ENCODE data around the gene CTF1. TPM values are rescaled to one million over a fixed set of nuclear protein-coding genes. Genes with fewer than 3 reads are reported as not detected.
A peak's percentile ranks its signal among the peaks of the same experiment; 100 is the strongest.

The CTF1 gene
- total RNA-seq, 4 donors from 2014 or later = 2.3 to 5.6 (median 3.2) TPM

DNA sequence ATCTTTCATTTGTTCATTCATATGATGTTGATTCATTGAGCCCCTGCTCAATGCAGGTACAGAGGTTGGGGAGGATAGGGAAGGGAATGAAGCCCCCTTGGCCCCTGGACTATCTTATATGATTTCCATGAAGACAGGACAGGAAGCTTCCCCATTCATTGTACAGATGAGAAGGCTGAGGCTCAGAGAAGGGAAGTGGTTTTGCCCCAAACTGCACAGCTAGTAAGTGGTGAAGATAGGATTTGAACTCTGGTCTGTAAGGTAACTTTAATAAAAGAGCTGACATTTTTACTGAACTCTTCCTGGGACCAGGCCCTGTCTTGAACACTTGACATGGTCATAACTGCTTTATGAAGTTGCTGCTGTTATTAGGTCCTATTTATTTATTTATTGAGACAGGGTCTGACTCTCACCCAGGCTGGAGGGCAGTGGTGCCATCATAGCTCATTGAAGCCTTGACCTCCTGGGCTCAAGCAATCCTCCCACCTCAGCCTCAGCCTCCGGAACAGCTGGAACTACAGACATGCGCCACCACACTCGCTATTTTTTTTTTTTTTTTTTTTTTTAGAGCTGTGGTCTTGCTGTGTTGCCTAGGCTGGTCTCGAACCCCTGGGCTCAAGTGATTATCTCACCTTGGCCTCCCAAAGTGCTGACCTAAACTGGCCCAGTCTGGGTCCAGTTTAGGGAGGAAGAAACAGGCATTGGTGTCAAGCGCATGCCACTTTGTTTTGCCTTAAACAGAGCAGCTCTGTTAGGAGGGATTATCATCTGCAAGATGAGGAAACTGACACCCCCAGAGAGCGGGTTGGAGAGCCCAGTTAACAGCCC lies 5.0 kb downstream of the CTF1 start:
- no peak for TF ChIP-seq POLR2A (IDR thresholded peaks at IDR 0.05)
- TF ChIP-seq, protein P1, sequence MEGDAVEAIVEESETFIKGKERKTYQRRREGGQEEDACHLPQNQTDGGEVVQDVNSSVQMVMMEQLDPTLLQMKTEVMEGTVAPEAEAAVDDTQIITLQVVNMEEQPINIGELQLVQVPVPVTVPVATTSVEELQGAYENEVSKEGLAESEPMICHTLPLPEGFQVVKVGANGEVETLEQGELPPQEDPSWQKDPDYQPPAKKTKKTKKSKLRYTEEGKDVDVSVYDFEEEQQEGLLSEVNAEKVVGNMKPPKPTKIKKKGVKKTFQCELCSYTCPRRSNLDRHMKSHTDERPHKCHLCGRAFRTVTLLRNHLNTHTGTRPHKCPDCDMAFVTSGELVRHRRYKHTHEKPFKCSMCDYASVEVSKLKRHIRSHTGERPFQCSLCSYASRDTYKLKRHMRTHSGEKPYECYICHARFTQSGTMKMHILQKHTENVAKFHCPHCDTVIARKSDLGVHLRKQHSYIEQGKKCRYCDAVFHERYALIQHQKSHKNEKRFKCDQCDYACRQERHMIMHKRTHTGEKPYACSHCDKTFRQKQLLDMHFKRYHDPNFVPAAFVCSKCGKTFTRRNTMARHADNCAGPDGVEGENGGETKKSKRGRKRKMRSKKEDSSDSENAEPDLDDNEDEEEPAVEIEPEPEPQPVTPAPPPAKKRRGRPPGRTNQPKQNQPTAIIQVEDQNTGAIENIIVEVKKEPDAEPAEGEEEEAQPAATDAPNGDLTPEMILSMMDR (IDR thresholded peaks at IDR 0.05 in 4 of 5, conservative IDR thresholded peaks at IDR 0.05 in 1 of 5) = no peak
- H3K27me3 ChIP-seq = no peaks in the 10 kb centered on the region
- peaks cover 15 to 18% of the 10 kb centered on the region in 2 donors for H3K4me1 ChIP-seq
- in situ Hi-C loops (cut with MboI; ENCODE audit: low sequenced_read_pairs in 4 of 4) = no loop called here
- DNase-seq = no peak
- H3K9me3 ChIP-seq = no peaks in the 10 kb centered on the region
- no peaks in the 10 kb centered on the region for H3K36me3 ChIP-seq
- no peak for ATAC-seq
- H3K27ac ChIP-seq = peak overlapping the region; percentile 77 to 89 (median 84)
- intact Hi-C loops (cut with DNase I; ENCODE audit: low total_unique reads) = loop anchor here (1.0 kb wide), 1 partner anchor 57 kb away; no protein-coding TSS in a partner anchor
- peak overlapping the region; percentile 56 to 78 (median 60) for H3K4me3 ChIP-seq

DNA sequence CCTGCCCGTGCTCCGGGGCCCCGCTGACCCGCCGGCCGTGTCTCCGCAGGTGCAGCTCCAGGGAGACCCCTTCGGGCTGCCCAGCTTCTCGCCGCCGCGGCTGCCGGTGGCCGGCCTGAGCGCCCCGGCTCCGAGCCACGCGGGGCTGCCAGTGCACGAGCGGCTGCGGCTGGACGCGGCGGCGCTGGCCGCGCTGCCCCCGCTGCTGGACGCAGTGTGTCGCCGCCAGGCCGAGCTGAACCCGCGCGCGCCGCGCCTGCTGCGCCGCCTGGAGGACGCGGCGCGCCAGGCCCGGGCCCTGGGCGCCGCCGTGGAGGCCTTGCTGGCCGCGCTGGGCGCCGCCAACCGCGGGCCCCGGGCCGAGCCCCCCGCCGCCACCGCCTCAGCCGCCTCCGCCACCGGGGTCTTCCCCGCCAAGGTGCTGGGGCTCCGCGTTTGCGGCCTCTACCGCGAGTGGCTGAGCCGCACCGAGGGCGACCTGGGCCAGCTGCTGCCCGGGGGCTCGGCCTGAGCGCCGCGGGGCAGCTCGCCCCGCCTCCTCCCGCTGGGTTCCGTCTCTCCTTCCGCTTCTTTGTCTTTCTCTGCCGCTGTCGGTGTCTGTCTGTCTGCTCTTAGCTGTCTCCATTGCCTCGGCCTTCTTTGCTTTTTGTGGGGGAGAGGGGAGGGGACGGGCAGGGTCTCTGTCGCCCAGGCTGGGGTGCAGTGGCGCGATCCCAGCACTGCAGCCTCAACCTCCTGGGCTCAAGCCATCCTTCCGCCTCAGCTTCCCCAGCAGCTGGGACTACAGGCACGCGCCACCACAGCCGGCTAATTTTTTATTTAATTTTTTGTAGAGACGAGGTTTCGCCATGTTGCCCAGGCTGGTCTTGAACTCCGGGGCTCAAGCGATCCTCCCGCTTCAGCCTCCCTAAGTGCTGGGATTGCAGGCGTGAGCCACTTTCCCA lies 5.9 kb downstream of the CTF1 start:
- peaks cover 12 to 15% of the 10 kb centered on the region in 2 donors for H3K4me1 ChIP-seq
- no peaks in the 10 kb centered on the region for H3K9me3 ChIP-seq
- DNase-seq = peak in 1 of 2 donors; percentile 61
- peak; percentile 91 to 92 for ATAC-seq
- peak overlapping the region; percentile 77 to 89 (median 88) for H3K27ac ChIP-seq
- H3K36me3 ChIP-seq = no peaks in the 10 kb centered on the region
- peak overlapping the region; percentile 61 to 78 (median 70) for H3K4me3 ChIP-seq
- no peaks in the 10 kb centered on the region for H3K27me3 ChIP-seq
- intact Hi-C loops (cut with DNase I; ENCODE audit: low total_unique reads) (loop anchor here (1.0 kb wide), 1 partner anchor 58 kb away; no protein-coding TSS in a partner anchor), in situ Hi-C loops (cut with MboI; ENCODE audit: low sequenced_read_pairs in 4 of 4) (no loop called here)
- TF ChIP-seq, protein P1 (IDR thresholded peaks at IDR 0.05 in 4 of 5, conservative IDR thresholded peaks at IDR 0.05 in 1 of 5) = peak in 4 of 5 experiments; percentile 55 to 86 (median 62)
- TF ChIP-seq POLR2A (IDR thresholded peaks at IDR 0.05) = peak in 1 of 2 donors; percentile 8

DNA sequence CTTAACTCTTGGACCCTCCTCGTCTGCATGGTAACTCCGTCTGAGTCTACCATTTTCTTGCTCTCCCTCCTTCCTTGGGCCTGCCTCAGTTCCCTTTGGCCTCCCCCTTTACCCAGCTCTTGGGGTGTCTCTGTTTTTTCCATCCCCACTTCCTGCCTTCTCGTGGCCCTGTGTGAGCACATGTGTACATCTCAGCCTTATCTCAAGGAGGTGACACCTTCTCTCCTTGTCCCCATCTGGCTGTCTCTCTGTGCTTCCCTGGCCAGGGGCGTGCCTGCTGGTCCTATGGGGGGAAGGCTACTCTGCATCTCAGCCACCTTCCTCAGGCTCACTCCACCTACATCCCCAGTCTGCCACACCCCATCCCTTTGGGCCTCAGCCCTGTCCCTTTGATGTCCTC lies 6.6 kb downstream of the CTF1 start:
- no peak for DNase-seq
- intact Hi-C loops (cut with DNase I; ENCODE audit: low total_unique reads) = no loop called here
- H3K36me3 ChIP-seq = no peaks in the 10 kb centered on the region
- peak overlapping the region; percentile 77 to 89 (median 88) for H3K27ac ChIP-seq
- TF ChIP-seq, protein P1 (IDR thresholded peaks at IDR 0.05 in 4 of 5, conservative IDR thresholded peaks at IDR 0.05 in 1 of 5) = no peak
- no peak for TF ChIP-seq POLR2A (IDR thresholded peaks at IDR 0.05)
- in situ Hi-C loops (cut with MboI; ENCODE audit: low sequenced_read_pairs in 4 of 4) = no loop called here
- peak overlapping the region in 1 of 4 donors; percentile 61 for H3K4me3 ChIP-seq
- peaks cover 8 to 12% of the 10 kb centered on the region in 2 donors for H3K4me1 ChIP-seq
- H3K27me3 ChIP-seq = no peaks in the 10 kb centered on the region
- no peaks in the 10 kb centered on the region for H3K9me3 ChIP-seq
- ATAC-seq = no peak

DNA sequence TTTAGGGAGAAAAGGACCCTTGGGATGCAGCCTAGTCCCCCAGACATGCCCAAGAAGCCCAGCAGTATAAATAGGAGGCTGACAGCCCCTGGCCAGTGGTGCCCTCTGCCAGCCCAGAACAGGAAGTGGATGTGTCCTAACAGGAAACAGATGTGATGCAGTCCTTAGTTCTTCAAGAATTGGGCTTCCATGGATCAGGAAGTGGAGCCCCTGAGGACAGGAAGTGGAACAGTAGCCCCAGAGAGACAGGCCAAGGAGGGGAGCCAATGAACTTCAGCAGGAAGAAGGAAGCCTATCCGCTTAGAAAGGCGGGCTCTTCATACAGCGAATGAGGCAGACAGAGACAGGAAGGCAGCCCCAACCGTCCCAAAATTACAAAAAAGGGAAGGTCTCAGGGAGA lies 7.2 kb downstream of the CTF1 start:
- Histone ChIP-seq H3K4me3 (no peak overlapping the region), H3K36me3 (no peaks in the 10 kb centered on the region), H3K27me3 (no peaks in the 10 kb centered on the region), H3K27ac (peak overlapping the region; percentile 77 to 89 (median 88)), H3K9me3 (no peaks in the 10 kb centered on the region), H3K4me1 (peaks cover 8 to 12% of the 10 kb centered on the region in 2 donors)
- in situ Hi-C loops (cut with MboI; ENCODE audit: low sequenced_read_pairs in 4 of 4) (no loop called here), intact Hi-C loops (cut with DNase I; ENCODE audit: low total_unique reads) (no loop called here)
- ATAC-seq (peak in 1 of 2 donors; percentile 7), DNase-seq (peak; percentile 25 to 43)
- TF ChIP-seq POLR2A (IDR thresholded peaks at IDR 0.05) = no peak
- TF ChIP-seq, protein P1 (IDR thresholded peaks at IDR 0.05 in 4 of 5, conservative IDR thresholded peaks at IDR 0.05 in 1 of 5) = no peak

Data from gastrocnemius medialis (tissue), 4 donors.